Stimulated activated naive B cell treated with anti-CD40 and anti-IgM and Interleukin-4, amounts not matched to agents 10 μg/mL and 1 μg/mL and 100 μg/mL, for 72 hours (primary cell): Measurements from ENCODE around the gene NRDE2.

ENCODE experiments used
- ATAC-seq, 2 donors: fragments of 150-1000 bp; cut with Tn5 transposase; replicated peaks; 2 replicates each; pipeline ENCODE4 v1.10.0; 2021; ENCODE audit warnings: moderate library complexity in 1 of 2
- DNase-seq: peaks from one replicate; pipeline ENCODE4 v3.0.0; 2021
- H3K27ac Mint-ChIP-seq: one replicate; pipeline ENCODE4 v1.8.0; 2022; ENCODE audit warnings: mild to moderate bottlenecking, mixed read lengths
- H3K27me3 Mint-ChIP-seq, 2 donors: one replicate each; pipeline ENCODE4 v1.8.0; 2022; ENCODE audit warnings: mixed read lengths in 2 of 2
- H3K36me3 Mint-ChIP-seq, 2 donors: one replicate each; pipeline ENCODE4 v1.8.0; 2022; ENCODE audit warnings: mixed read lengths in 2 of 2, mild to moderate bottlenecking in 1 of 2
- H3K4me1 Mint-ChIP-seq, 2 donors: one replicate each; pipeline ENCODE4 v1.8.0; 2022; ENCODE audit warnings: mixed read lengths in 2 of 2, mild to moderate bottlenecking in 1 of 2
- H3K4me3 Mint-ChIP-seq, 2 donors: one replicate each; pipeline ENCODE4 v1.8.0; 2022; ENCODE audit warnings: mild to moderate bottlenecking in 2 of 2, mixed read lengths in 2 of 2, moderate library complexity in 1 of 2
- H3K9me3 Mint-ChIP-seq, 2 donors: one replicate each; pipeline ENCODE4 v1.8.0; 2022; ENCODE audit warnings: mixed read lengths in 2 of 2, mild to moderate bottlenecking in 1 of 2

The NRDE2 gene, protein sequence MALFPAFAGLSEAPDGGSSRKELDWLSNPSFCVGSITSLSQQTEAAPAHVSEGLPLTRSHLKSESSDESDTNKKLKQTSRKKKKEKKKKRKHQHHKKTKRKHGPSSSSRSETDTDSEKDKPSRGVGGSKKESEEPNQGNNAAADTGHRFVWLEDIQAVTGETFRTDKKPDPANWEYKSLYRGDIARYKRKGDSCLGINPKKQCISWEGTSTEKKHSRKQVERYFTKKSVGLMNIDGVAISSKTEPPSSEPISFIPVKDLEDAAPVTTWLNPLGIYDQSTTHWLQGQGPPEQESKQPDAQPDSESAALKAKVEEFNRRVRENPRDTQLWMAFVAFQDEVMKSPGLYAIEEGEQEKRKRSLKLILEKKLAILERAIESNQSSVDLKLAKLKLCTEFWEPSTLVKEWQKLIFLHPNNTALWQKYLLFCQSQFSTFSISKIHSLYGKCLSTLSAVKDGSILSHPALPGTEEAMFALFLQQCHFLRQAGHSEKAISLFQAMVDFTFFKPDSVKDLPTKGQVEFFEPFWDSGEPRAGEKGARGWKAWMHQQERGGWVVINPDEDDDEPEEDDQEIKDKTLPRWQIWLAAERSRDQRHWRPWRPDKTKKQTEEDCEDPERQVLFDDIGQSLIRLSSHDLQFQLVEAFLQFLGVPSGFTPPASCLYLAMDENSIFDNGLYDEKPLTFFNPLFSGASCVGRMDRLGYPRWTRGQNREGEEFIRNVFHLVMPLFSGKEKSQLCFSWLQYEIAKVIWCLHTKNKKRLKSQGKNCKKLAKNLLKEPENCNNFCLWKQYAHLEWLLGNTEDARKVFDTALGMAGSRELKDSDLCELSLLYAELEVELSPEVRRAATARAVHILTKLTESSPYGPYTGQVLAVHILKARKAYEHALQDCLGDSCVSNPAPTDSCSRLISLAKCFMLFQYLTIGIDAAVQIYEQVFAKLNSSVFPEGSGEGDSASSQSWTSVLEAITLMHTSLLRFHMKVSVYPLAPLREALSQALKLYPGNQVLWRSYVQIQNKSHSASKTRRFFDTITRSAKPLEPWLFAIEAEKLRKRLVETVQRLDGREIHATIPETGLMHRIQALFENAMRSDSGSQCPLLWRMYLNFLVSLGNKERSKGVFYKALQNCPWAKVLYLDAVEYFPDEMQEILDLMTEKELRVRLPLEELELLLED

DNA sequence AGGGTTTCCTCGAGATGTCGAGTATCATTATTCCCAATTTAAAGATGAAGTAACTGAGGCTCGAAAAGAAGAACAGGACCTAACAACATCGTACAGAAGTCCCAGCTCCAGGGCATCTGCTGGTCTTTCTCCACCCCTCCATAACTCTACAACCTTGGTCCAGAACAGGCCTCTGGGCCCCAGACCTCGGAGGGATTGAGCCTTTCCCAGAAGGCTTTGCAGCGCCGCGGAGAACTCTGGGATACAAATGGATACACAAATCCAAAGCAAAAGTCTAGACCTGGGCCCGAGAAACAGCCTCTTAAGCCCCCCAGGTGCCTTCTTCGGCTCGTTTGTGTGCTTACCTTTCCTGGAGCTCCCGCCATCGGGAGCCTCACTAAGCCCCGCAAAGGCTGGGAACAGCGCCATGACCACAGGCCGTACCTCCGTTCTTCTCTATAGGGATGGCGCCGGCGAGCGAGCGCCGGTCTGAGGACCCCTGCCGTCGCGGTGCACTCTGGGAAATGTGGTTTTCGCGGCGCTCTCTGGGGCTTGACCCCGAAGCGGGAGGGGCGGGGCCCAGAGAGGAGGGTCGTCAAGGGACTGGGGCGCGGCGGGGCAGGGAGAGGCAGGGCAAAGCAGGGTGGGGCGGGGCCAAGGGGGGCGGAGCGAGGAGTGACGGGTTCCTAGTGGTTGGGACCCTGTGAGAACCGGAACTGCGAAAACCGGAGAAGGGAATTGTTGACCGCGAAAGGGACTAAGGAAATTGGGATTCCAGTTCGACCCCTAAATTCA is at the start of gene NRDE2:
Gene NRDE2 (minus strand): TSS at position 445 of the 774 bp plus-strand sequence. CDS start 37 bp downstream, at position 408.
- H3K27me3 Mint-ChIP-seq = peaks cover 13 to 15% of the 10 kb centered on the region in 2 donors
- DNase-seq (peak; percentile 96), ATAC-seq (peak; percentile 95 to 98)
- H3K9me3 Mint-ChIP-seq = peaks cover 2 to 4% of the 10 kb centered on the region in 2 donors
- peaks cover 4 to 15% of the 10 kb centered on the region in 2 donors for H3K36me3 Mint-ChIP-seq
- peaks cover 7 to 19% of the 10 kb centered on the region in 2 donors for H3K4me1 Mint-ChIP-seq
- H3K27ac Mint-ChIP-seq = peak within 1 kb of the TSS; percentile 97
- H3K4me3 Mint-ChIP-seq = peak within 1 kb of the TSS; percentile 90 to 96

DNA sequence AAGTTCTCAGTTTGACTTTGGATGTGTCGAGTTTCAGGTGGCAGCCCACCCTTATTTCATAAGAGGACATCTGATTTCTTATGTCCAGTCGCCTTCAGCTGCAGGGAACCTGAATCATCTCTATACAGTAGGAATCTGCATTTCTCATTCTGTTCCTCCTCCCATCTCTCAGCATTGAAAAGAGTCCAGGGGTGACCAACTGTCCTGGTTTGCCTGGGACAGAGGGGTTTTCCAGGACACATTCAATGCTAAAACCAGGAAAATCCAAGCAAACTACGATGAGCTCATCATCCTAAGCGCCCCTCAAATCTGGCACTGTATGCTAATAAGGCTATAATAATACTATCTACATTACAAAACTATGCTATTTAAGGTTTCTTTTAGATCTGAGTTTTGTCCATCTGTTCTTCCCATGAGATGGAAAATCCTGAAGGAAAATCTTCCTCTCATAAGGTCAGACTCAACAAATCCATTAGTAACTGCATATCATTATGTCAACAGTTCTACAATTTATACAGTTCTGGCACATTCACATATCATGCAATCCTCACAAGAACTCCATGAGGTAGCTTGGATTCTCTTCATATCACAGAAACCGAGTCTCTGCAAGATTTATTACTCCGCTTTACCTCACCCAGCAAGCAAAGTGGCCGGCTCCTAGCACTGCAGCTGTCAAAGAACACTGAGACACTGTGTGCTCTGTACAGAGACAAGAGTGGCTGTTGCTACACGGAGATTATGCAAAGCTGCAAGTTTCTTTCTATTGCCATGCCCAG is 49.5 kb upstream of the NRDE2 start:
- Mint-ChIP-seq H3K4me3 (no peak overlapping the region), H3K36me3 (no peaks in the 10 kb centered on the region), H3K27me3 (no peaks in the 10 kb centered on the region), H3K9me3 (no peaks in the 10 kb centered on the region), H3K27ac (no peak overlapping the region), H3K4me1 (peaks cover 0 to 7% of the 10 kb centered on the region in 2 donors)
- ATAC-seq (no peak), DNase-seq (no peak)

GRCh38 chr14:90379106-90379505 is 47.4 kb upstream of the NRDE2 start:
- Mint-ChIP-seq H3K27me3 (no peaks in the 10 kb centered on the region), H3K36me3 (no peaks in the 10 kb centered on the region), H3K4me1 (peaks cover 0 to 1% of the 10 kb centered on the region in 2 donors), H3K4me3 (no peak overlapping the region), H3K27ac (no peak overlapping the region), H3K9me3 (no peaks in the 10 kb centered on the region)
- ATAC-seq = no peak
- no peak for DNase-seq

DNA sequence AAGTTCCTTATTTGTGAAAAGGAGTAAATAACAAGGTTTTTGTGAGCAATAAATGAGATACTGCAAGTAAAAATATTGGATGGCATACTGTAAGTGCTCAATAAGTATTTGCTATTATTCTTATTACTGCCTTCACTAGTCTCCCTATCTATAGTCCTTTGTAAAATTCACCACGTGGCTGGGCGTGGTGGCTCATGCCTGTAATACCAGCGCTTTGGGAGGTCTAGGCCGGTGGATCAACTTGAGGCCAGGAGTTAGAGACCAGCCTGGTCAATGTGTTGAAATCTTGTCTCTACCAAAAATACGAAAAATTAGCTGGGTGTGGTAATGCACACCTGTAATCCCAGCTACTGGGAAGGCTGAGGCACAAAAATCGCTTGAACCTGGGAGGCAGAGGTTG is 46.5 kb upstream of the NRDE2 start:
- Mint-ChIP-seq H3K27ac (no peak overlapping the region), H3K27me3 (no peaks in the 10 kb centered on the region), H3K36me3 (no peaks in the 10 kb centered on the region), H3K9me3 (no peaks in the 10 kb centered on the region), H3K4me3 (no peak overlapping the region), H3K4me1 (no peaks in the 10 kb centered on the region)
- ATAC-seq (no peak), DNase-seq (no peak)

- DNase-seq = no peak
- H3K27ac Mint-ChIP-seq = no peak overlapping the region
- no peaks in the 10 kb centered on the region for H3K27me3 Mint-ChIP-seq
- H3K36me3 Mint-ChIP-seq = no peaks in the 10 kb centered on the region
- no peak for ATAC-seq
- H3K4me1 Mint-ChIP-seq = no peaks in the 10 kb centered on the region
- no peaks in the 10 kb centered on the region for H3K9me3 Mint-ChIP-seq
- H3K4me3 Mint-ChIP-seq = no peak overlapping the region
Observed at GRCh38 chr14:90375934-90376333, 44.2 kb upstream of the NRDE2 start.

DNA sequence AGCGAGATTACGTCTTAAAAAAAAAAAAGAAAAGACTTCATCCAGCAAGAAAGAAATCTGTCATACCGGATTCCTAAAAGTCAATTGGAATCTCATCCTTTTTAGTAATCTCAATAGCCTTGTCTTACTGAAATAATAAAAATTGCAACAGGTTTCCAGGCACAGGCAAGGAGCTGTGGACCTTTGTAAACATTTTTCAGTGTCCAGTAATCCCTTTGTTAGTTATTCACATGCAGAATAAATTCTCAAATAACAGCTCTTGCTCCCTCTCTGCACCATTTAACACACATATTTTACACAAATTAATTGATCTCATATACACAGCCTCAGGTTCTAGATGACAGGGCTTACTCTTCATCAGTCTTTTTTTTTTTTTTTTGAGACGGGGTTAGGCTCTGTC is 43.1 kb upstream of the NRDE2 start:
- DNase-seq = no peak
- Mint-ChIP-seq H3K4me3 (no peak overlapping the region), H3K9me3 (no peaks in the 10 kb centered on the region), H3K4me1 (no peaks in the 10 kb centered on the region), H3K36me3 (no peaks in the 10 kb centered on the region), H3K27me3 (no peaks in the 10 kb centered on the region), H3K27ac (no peak overlapping the region)
- ATAC-seq = no peak

DNA sequence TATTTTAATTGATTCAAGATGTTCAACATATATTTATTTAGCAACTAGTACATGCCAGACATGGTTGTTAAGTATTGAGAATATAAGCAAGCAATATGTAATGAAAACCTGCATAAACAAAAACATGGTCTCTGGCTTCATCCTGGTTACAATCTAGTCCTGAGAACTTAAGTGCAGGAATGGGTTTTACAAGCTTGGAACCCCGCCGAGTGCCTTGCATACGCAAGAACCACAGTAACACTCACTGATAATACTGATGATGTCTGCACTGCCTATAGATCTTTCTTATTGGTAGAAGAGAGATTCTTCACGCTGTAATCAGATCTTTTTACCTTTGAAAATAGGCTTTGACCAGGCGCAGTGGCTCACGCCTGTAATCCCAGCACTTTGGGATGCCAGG is 42.1 kb upstream of the NRDE2 start:
- H3K4me3 Mint-ChIP-seq = no peak overlapping the region
- no peak overlapping the region for H3K27ac Mint-ChIP-seq
- no peaks in the 10 kb centered on the region for H3K9me3 Mint-ChIP-seq
- no peaks in the 10 kb centered on the region for H3K36me3 Mint-ChIP-seq
- ATAC-seq (no peak), DNase-seq (no peak)
- H3K4me1 Mint-ChIP-seq = no peaks in the 10 kb centered on the region
- H3K27me3 Mint-ChIP-seq = no peaks in the 10 kb centered on the region

- Mint-ChIP-seq H3K36me3 (no peaks in the 10 kb centered on the region), H3K4me3 (no peak overlapping the region), H3K27me3 (no peaks in the 10 kb centered on the region), H3K27ac (no peak overlapping the region), H3K9me3 (no peaks in the 10 kb centered on the region), H3K4me1 (no peaks in the 10 kb centered on the region)
- DNase-seq = no peak
- ATAC-seq = peak; percentile 33 to 38
Observed at GRCh38 chr14:90368946-90369721, 37.4 kb upstream of the NRDE2 start.

GRCh38 chr14:90362558-90362896 is 30.8 kb upstream of the NRDE2 start:
- DNase-seq = no peak
- no peaks in the 10 kb centered on the region for H3K4me1 Mint-ChIP-seq
- H3K27ac Mint-ChIP-seq = no peak overlapping the region
- no peak overlapping the region for H3K4me3 Mint-ChIP-seq
- H3K9me3 Mint-ChIP-seq = no peaks in the 10 kb centered on the region
- H3K27me3 Mint-ChIP-seq = peaks cover 17 to 31% of the 10 kb centered on the region in 2 donors
- no peaks in the 10 kb centered on the region for H3K36me3 Mint-ChIP-seq
- no peak for ATAC-seq

DNA sequence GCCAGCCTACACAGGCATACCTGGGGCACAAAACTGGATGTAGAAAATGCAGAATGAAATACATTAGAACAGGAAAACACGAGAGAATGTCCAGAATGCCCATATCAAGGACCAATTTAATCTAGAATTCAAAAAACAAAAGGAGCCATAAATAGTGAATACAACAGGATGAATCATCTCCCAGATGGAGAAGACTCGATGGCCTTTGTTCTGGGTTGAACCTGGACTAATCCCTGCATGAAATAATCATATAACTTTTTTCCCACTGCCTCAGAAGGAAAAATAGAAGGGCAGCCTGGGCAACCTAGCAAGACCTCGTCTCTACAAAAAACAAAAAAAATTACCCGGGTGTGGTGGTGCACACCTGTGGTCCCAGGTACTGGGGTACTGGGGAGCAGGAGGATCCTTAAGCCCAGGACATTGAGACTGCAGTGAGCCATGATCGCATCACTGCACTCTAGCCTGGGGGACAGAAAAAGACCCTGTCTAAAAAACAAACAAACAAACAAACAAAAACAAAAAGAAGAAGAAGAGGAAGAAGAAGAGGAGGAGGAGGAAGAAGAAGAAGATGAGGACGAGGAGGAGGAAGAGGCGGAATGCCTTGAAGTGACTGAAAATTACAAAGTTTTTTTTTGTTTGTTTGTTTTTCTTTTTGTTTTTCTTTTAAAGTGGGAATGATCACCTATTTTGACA is 30.3 kb upstream of the NRDE2 start:
- H3K4me1 Mint-ChIP-seq = no peaks in the 10 kb centered on the region
- DNase-seq (no peak), ATAC-seq (no peak)
- no peak overlapping the region for H3K27ac Mint-ChIP-seq
- H3K27me3 Mint-ChIP-seq = peaks cover 20 to 31% of the 10 kb centered on the region in 2 donors
- no peaks in the 10 kb centered on the region for H3K9me3 Mint-ChIP-seq
- no peak overlapping the region for H3K4me3 Mint-ChIP-seq
- no peaks in the 10 kb centered on the region for H3K36me3 Mint-ChIP-seq

GRCh38 chr14:90358359-90358758 is 26.6 kb upstream of the NRDE2 start:
- no peaks in the 10 kb centered on the region for H3K36me3 Mint-ChIP-seq
- no peak overlapping the region for H3K4me3 Mint-ChIP-seq
- H3K4me1 Mint-ChIP-seq = no peaks in the 10 kb centered on the region
- ATAC-seq (no peak), DNase-seq (no peak)
- H3K27me3 Mint-ChIP-seq = peaks cover 20 to 29% of the 10 kb centered on the region in 2 donors
- H3K27ac Mint-ChIP-seq = no peak overlapping the region
- no peaks in the 10 kb centered on the region for H3K9me3 Mint-ChIP-seq

DNA sequence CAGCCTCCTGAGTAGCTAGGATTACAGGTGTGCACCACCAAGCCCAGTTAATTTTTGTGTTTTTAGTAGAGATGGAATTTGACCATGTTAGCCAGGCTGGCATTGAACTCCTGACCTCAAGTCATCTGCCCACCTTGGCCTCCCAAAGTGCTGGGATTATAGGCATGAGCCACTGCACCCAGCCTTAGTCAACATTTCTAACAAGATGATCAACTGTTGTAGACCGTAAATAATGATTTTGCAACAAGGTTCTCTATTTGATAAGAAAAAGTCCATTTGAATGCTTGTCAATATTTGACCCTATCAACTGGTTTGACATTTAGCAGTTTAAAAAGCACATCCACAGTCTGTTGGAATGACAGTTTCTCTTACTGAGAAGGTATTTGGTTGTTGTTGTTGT is 25.2 kb upstream of the NRDE2 start:
- ATAC-seq (no peak), DNase-seq (no peak)
- Mint-ChIP-seq H3K4me3 (no peak overlapping the region), H3K36me3 (no peaks in the 10 kb centered on the region), H3K27ac (no peak overlapping the region), H3K4me1 (no peaks in the 10 kb centered on the region), H3K27me3 (peaks cover 11 to 16% of the 10 kb centered on the region in 2 donors), H3K9me3 (no peaks in the 10 kb centered on the region)
